Progenitor cell of endocrine pancreas (in vitro differentiated cells): ENCODE data around the gene SH3RF1. TPM values are rescaled to one million over a fixed set of nuclear protein-coding genes. Genes with fewer than 3 reads are reported as not detected.

Source experiments
- DNase-seq: peaks from one replicate; pipeline ENCODE4 v3.0.0; 2021; ENCODE audit warnings: low spot score; ENCODE audit not compliant: unreplicated experiment
- H3K27ac Mint-ChIP-seq: 2 replicates; pipeline ENCODE4 v1.8.0; 2021; ENCODE audit warnings: mild to moderate bottlenecking, moderate library complexity, mixed read lengths
- H3K27me3 Mint-ChIP-seq: 2 replicates; pipeline ENCODE4 v1.8.0; 2021; ENCODE audit warnings: mixed read lengths
- H3K36me3 Mint-ChIP-seq: 2 replicates; pipeline ENCODE4 v1.8.0; 2022; ENCODE audit warnings: mixed read lengths; ENCODE audit not compliant: insufficient read depth
- H3K4me1 Mint-ChIP-seq: 2 replicates; pipeline ENCODE4 v1.8.0; 2021; ENCODE audit warnings: low read depth, mixed read lengths
- H3K4me3 Mint-ChIP-seq: 2 replicates; pipeline ENCODE4 v1.8.0; 2021; ENCODE audit warnings: low read depth, mild to moderate bottlenecking, moderate library complexity, mixed read lengths
- H3K9me3 Mint-ChIP-seq: 2 replicates; pipeline ENCODE4 v1.8.0; 2021; ENCODE audit warnings: low read depth, mixed read lengths
- CTCF ChIP-seq: fragments of 200-600 bp; sonication (generic); IDR thresholded peaks from one replicate; pipeline ENCODE4 v1.5.0; 2021; ENCODE audit warnings: antibody characterized with exemption, mild to moderate bottlenecking; ENCODE audit not compliant: unreplicated experiment
- total RNA-seq: library from RNA; stranded (reverse); gene quantifications from 2 replicates; pipeline ENCODE4 v1.2.1, GENCODE V29; 2021

The SH3RF1 gene
- total RNA-seq, 1 donor from 2014 or later, result 31.1 TPM

- Mint-ChIP-seq H3K4me3 (no peak overlapping the region), H3K27ac (no peak overlapping the region), H3K27me3 (peaks cover 6% of the 10 kb centered on the region), H3K4me1 (peaks cover 2% of the 10 kb centered on the region), H3K36me3 (no peaks in the 10 kb centered on the region), H3K9me3 (no peaks in the 10 kb centered on the region)
- no peak for TF ChIP-seq CTCF
- no peak for DNase-seq
Observed at GRCh38 chr4:169051761-169052593, 218.8 kb downstream of the SH3RF1 start.

- H3K27me3 Mint-ChIP-seq, result peaks cover 6% of the 10 kb centered on the region
- no peak for DNase-seq
- H3K4me3 Mint-ChIP-seq, result no peak overlapping the region
- H3K9me3 Mint-ChIP-seq, result no peaks in the 10 kb centered on the region
- H3K36me3 Mint-ChIP-seq, result no peaks in the 10 kb centered on the region
- peaks cover 2% of the 10 kb centered on the region for H3K4me1 Mint-ChIP-seq
- no peak overlapping the region for H3K27ac Mint-ChIP-seq
- no peak for TF ChIP-seq CTCF
Observed at GRCh38 chr4:169050881-169051760, 219.6 kb downstream of the SH3RF1 start.

- H3K4me1 Mint-ChIP-seq, result peaks cover 2% of the 10 kb centered on the region
- peaks cover 6% of the 10 kb centered on the region for H3K27me3 Mint-ChIP-seq
- no peak overlapping the region for H3K27ac Mint-ChIP-seq
- TF ChIP-seq CTCF, result no peak
- no peak for DNase-seq
- no peak overlapping the region for H3K4me3 Mint-ChIP-seq
- H3K9me3 Mint-ChIP-seq, result no peaks in the 10 kb centered on the region
- no peaks in the 10 kb centered on the region for H3K36me3 Mint-ChIP-seq
Observed at GRCh38 chr4:169050284-169050683, 220.5 kb downstream of the SH3RF1 start.

GRCh38 chr4:169048868-169049414 lies 221.8 kb downstream of the SH3RF1 start:
- no peak for TF ChIP-seq CTCF
- H3K27ac Mint-ChIP-seq, result no peak overlapping the region
- H3K27me3 Mint-ChIP-seq, result peaks cover 6% of the 10 kb centered on the region
- no peaks in the 10 kb centered on the region for H3K9me3 Mint-ChIP-seq
- peaks cover 2% of the 10 kb centered on the region for H3K4me1 Mint-ChIP-seq
- no peaks in the 10 kb centered on the region for H3K36me3 Mint-ChIP-seq
- DNase-seq, result no peak
- no peak overlapping the region for H3K4me3 Mint-ChIP-seq

GRCh38 chr4:169047956-169048355 lies 222.8 kb downstream of the SH3RF1 start:
- no peak for DNase-seq
- no peaks in the 10 kb centered on the region for H3K36me3 Mint-ChIP-seq
- H3K27me3 Mint-ChIP-seq, result peaks cover under 1% of the 10 kb centered on the region
- no peak overlapping the region for H3K4me3 Mint-ChIP-seq
- H3K9me3 Mint-ChIP-seq, result no peaks in the 10 kb centered on the region
- peaks cover 2% of the 10 kb centered on the region for H3K4me1 Mint-ChIP-seq
- no peak for TF ChIP-seq CTCF
- H3K27ac Mint-ChIP-seq, result no peak overlapping the region
